ENCODE data around the gene NISCH. TPM values are rescaled to one million over a fixed set of nuclear protein-coding genes. Genes with fewer than 3 reads are reported as not detected.

Gene NISCH
- polyA plus RNA-seq, 3 donors: 9.7 to 106 (median 13.1) TPM

- peaks cover 0 to 3% (median 0%) of the 10 kb centered on the region in 3 donors for H3K27me3 Mint-ChIP-seq (ENCODE audit: low read depth in 3 of 3)
- H4K20me1 ChIP-seq (ENCODE audit: insufficient read depth, low read length): no peaks in the 10 kb centered on the region
- H3K27ac Mint-ChIP-seq: peak overlapping the region in 3 of 7 donors; percentile 38 to 85 (median 48)
- H3K4me1 Mint-ChIP-seq: peaks cover 67% of the 10 kb centered on the region
- no peak for DNase-seq
- peak overlapping the region in 1 of 2 donors; percentile 81 for H3K27ac ChIP-seq (ENCODE audit: low read depth in 1 of 2, low read length in 2 of 2)
- H3K27me3 ChIP-seq (ENCODE audit: control insufficient read depth in 2 of 2, insufficient read depth in 2 of 2, low read length in 2 of 2): no peaks in the 10 kb centered on the region
- peaks cover 71% of the 10 kb centered on the region in 2 donors for H3K4me1 ChIP-seq (ENCODE audit: control insufficient read depth in 1 of 2, insufficient read depth in 2 of 2, low read length in 2 of 2)
- no peaks in the 10 kb centered on the region for H3K9me3 Mint-ChIP-seq
- H3K9ac ChIP-seq (ENCODE audit: insufficient read depth, low read length, poor library complexity, severe bottlenecking): no peak overlapping the region
- H3K9me3 ChIP-seq (replicated peaks in 1 of 2; ENCODE audit: control insufficient read depth in 1 of 2, insufficient read depth in 1 of 2, low read length in 2 of 2): no peaks in the 10 kb centered on the region
- WGBS (ENCODE audit: insufficient coverage): 70% methylated on average over 5 of the region's 6 CpGs
- H3K4me3 Mint-ChIP-seq: peak overlapping the region in 1 of 2 donors; percentile 55
- H3K4me2 ChIP-seq (replicated peaks; ENCODE audit: extremely low read depth, low read length, poor library complexity, severe bottlenecking): no peak overlapping the region
- no peak for TF ChIP-seq CTCF (IDR thresholded peaks at IDR 0.05)
- peaks cover 65 to 83% of the 10 kb centered on the region in 2 donors for H3K36me3 Mint-ChIP-seq
- H2AFZ ChIP-seq (ENCODE audit: insufficient read depth, low read depth, low read length, poor library complexity, severe bottlenecking): no peak overlapping the region
- peaks cover 61 to 80% of the 10 kb centered on the region in 2 donors for H3K36me3 ChIP-seq (replicated peaks in 1 of 2; ENCODE audit: control insufficient read depth in 1 of 2, insufficient read depth in 2 of 2, low read length in 2 of 2)
- intact Hi-C loops (cut with micrococcal nuclease): no loop called here
- peaks cover 12% of the 10 kb centered on the region for H3K79me2 ChIP-seq (ENCODE audit: insufficient read depth, low read length)
- no peak overlapping the region for H3K4me3 ChIP-seq (replicated peaks in 1 of 3; ENCODE audit: low read depth in 2 of 3, low read length in 3 of 3)
Observed at GRCh38 chr3:52477796-52478095, 22.3 kb downstream of the NISCH start.

- no peak for DNase-seq
- Histone ChIP-seq H2AFZ (ENCODE audit: insufficient read depth, low read depth, low read length, poor library complexity, severe bottlenecking) (no peak overlapping the region), H3K27ac (ENCODE audit: low read depth in 1 of 2, low read length in 2 of 2) (peak overlapping the region in 1 of 2 donors; percentile 35), H3K36me3 (replicated peaks in 1 of 2; ENCODE audit: control insufficient read depth in 1 of 2, insufficient read depth in 2 of 2, low read length in 2 of 2) (peaks cover 64 to 79% of the 10 kb centered on the region in 2 donors), H4K20me1 (ENCODE audit: insufficient read depth, low read length) (no peaks in the 10 kb centered on the region), H3K79me2 (ENCODE audit: insufficient read depth, low read length) (peaks cover 10% of the 10 kb centered on the region), H3K4me2 (replicated peaks; ENCODE audit: extremely low read depth, low read length, poor library complexity, severe bottlenecking) (no peak overlapping the region), H3K9ac (ENCODE audit: insufficient read depth, low read length, poor library complexity, severe bottlenecking) (no peak overlapping the region), H3K4me3 (replicated peaks in 1 of 3; ENCODE audit: low read depth in 2 of 3, low read length in 3 of 3) (no peak overlapping the region), H3K9me3 (replicated peaks in 1 of 2; ENCODE audit: control insufficient read depth in 1 of 2, insufficient read depth in 1 of 2, low read length in 2 of 2) (no peaks in the 10 kb centered on the region), H3K27me3 (ENCODE audit: control insufficient read depth in 2 of 2, insufficient read depth in 2 of 2, low read length in 2 of 2) (no peaks in the 10 kb centered on the region), H3K4me1 (ENCODE audit: control insufficient read depth in 1 of 2, insufficient read depth in 2 of 2, low read length in 2 of 2) (peaks cover 57% of the 10 kb centered on the region in 2 donors)
- 92% methylated on average over 7 of the region's 7 CpGs for WGBS (ENCODE audit: insufficient coverage)
- TF ChIP-seq CTCF (IDR thresholded peaks at IDR 0.05): no peak
- Mint-ChIP-seq H3K27ac (peak overlapping the region in 2 of 7 donors; percentile 1 to 59), H3K9me3 (no peaks in the 10 kb centered on the region), H3K4me1 (peaks cover 53% of the 10 kb centered on the region), H3K36me3 (peaks cover 76 to 83% of the 10 kb centered on the region in 2 donors), H3K4me3 (no peak overlapping the region), H3K27me3 (ENCODE audit: low read depth in 3 of 3) (peaks cover 0 to 5% (median 0%) of the 10 kb centered on the region in 3 donors)
- intact Hi-C loops (cut with micrococcal nuclease): no loop called here
Observed at GRCh38 chr3:52479037-52479876, 23.9 kb downstream of the NISCH start.

All from CD14-positive monocyte (primary cell).